ENCODE results near the gene SLC47A1. TPM values are rescaled to one million over a fixed set of nuclear protein-coding genes. Genes with fewer than 3 reads are reported as not detected.

The SLC47A1 gene
- total and polyA plus RNA-seq, 10 of the 15 experiments (the other 5 are each of a cell fraction or from before 2014, with no cell fraction given) = 0.41 TPM; not detected in 9

DNA sequence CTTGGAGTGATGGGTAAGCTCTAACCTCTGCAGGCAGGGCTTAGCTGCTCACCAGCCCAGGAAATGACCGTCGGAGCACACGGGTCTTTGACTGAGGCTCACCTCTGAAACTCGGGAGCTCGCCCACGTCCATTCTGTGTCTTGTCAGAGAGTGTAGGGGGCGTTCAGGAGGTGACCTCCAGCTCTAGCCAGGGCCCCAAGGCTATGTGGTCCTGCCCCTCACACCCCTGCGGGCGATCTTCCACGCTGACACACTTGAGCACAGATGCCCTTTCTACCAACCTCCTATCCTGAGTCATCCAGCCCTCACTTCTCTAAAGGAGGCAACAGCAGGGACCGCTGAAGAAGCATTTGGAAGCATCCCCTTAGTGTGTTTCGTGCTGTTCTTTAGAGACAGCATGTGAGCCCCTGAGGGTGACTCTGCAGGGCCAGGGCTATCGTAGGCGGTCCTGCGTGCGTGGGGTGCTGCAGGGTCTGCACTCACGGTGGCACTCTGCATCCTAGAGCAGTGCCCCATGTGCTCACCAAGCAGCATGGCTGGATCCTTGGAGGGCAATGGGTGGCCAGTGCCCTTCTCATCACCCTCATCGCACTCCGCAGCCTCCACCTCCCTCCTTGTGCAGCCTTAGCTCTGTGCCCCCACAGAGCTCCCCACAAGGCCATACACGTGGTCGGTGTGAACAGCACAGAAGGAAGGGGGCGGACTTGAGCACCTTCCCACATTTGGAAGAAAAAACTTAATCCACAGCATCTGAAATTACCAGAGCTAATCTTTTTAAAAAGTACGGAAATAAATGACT is 33.8 kb downstream of the SLC47A1 start (continued):
- TF ChIP-seq, protein P1, sequence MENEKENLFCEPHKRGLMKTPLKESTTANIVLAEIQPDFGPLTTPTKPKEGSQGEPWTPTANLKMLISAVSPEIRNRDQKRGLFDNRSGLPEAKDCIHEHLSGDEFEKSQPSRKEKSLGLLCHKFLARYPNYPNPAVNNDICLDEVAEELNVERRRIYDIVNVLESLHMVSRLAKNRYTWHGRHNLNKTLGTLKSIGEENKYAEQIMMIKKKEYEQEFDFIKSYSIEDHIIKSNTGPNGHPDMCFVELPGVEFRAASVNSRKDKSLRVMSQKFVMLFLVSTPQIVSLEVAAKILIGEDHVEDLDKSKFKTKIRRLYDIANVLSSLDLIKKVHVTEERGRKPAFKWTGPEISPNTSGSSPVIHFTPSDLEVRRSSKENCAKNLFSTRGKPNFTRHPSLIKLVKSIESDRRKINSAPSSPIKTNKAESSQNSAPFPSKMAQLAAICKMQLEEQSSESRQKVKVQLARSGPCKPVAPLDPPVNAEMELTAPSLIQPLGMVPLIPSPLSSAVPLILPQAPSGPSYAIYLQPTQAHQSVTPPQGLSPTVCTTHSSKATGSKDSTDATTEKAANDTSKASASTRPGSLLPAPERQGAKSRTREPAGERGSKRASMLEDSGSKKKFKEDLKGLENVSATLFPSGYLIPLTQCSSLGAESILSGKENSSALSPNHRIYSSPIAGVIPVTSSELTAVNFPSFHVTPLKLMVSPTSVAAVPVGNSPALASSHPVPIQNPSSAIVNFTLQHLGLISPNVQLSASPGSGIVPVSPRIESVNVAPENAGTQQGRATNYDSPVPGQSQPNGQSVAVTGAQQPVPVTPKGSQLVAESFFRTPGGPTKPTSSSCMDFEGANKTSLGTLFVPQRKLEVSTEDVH (IDR thresholded peaks at IDR 0.05; ENCODE audit: low read depth, partially characterized antibody) = no peak

GRCh38 chr17:19568016-19568350 is 34.3 kb downstream of the SLC47A1 start:
- ChIA-PET POLR2A (interaction anchor here (0.6 kb wide), 1 partner anchor 11 kb away, joined by 3 read pairs; no protein-coding TSS in a partner anchor), CTCF (no interaction called here), SMC1A (ENCODE audit: uncharacterized antibody, unreplicated experiment) (interaction anchor here (1.0 to 1.3 kb wide), 2 partner anchors 16 to 80 kb away, joined by 3 to 6 read pairs; partner anchors contain the start of gene ALDH3A2), RAD21 (ENCODE audit: unreplicated experiment) (no interaction called here)
- Histone ChIP-seq H3K27ac (ENCODE audit: control insufficient read depth, insufficient read depth) (no peak overlapping the region), H3K4me3 (no peak overlapping the region), H3K36me3 (ENCODE audit: control insufficient read depth in 2 of 2, insufficient read depth in 2 of 2, low read length in 1 of 2) (no peaks in the 10 kb centered on the region), H2AFZ (ENCODE audit: control insufficient read depth, low read depth, low read length) (no peak overlapping the region), H3K27me3 (replicated peaks in 1 of 2; ENCODE audit: control insufficient read depth in 2 of 2, insufficient read depth in 2 of 2, low read length in 1 of 2) (no peaks in the 10 kb centered on the region; a peak in 2 of 4 replicates), H3K4me2 (ENCODE audit: control insufficient read depth, insufficient read depth) (no peak overlapping the region), H3K9ac (ENCODE audit: control insufficient read depth, insufficient read depth, low read length) (no peak overlapping the region), H3K79me2 (ENCODE audit: control insufficient read depth, insufficient read depth, low read length) (no peaks in the 10 kb centered on the region), H3K9me3 (replicated peaks; ENCODE audit: control insufficient read depth, insufficient read depth, low read length) (no peaks in the 10 kb centered on the region), H4K20me1 (ENCODE audit: control insufficient read depth, insufficient read depth) (no peaks in the 10 kb centered on the region), H3K4me1 (ENCODE audit: control insufficient read depth, insufficient read depth, low read length) (no peaks in the 10 kb centered on the region)
- DNase-seq (ENCODE audit: low read depth, low spot score) (no peak), FAIRE-seq (no peak), ATAC-seq (no peak)
- no peak for TF ChIP-seq TCF12 (IDR thresholded peaks at IDR 0.05; ENCODE audit: low read depth, low read length)
- in situ Hi-C loops (cut with MboI) = no loop called here
- BruUV-seq (replicated peaks) = no TSS peak
- intact Hi-C loops (cut with micrococcal nuclease; ENCODE audit: unreplicated experiment) = no loop called here
- 4% methylated on average over 1 of the region's 1 CpG for WGBS (ENCODE audit: insufficient coverage, insufficient replicate concordance, low lambda C conversion rate, missing lambda C conversion rate)

Data from GM12878 (cell line).